HUES48 (cell line): ENCODE results near the gene SOX5.

Source experiments
- H3K27ac ChIP-seq: one replicate; pipeline ENCODE4 v1.7.0; 2013; ENCODE audit warnings: low read depth, low read length, inconsistent platforms
- H3K27me3 ChIP-seq: 2 replicates; pipeline ENCODE4 v1.6.1; 2013; ENCODE audit warnings: mild to moderate bottlenecking, low read length; ENCODE audit not compliant: control insufficient read depth, insufficient read depth
- H3K36me3 ChIP-seq: 2 replicates; pipeline ENCODE4 v1.6.1; 2013; ENCODE audit warnings: low read length; ENCODE audit not compliant: control insufficient read depth, insufficient read depth
- H3K4me1 ChIP-seq: 2 replicates; pipeline ENCODE4 v1.6.1; 2013; ENCODE audit warnings: mild to moderate bottlenecking, low read length; ENCODE audit not compliant: control insufficient read depth, insufficient read depth
- H3K4me3 ChIP-seq: 2 replicates; pipeline ENCODE4 v1.5.1; 2013; ENCODE audit warnings: mild to moderate bottlenecking, low read depth, low read length
- H3K9ac ChIP-seq: 2 replicates; pipeline ENCODE4 v1.6.1; 2013; ENCODE audit warnings: mild to moderate bottlenecking, low read depth, low read length, moderate library complexity
- H3K9me3 ChIP-seq: 2 replicates; pipeline ENCODE4 v1.6.1; 2013; ENCODE audit warnings: low read length; ENCODE audit not compliant: control insufficient read depth, insufficient read depth

SOX5 gene

DNA sequence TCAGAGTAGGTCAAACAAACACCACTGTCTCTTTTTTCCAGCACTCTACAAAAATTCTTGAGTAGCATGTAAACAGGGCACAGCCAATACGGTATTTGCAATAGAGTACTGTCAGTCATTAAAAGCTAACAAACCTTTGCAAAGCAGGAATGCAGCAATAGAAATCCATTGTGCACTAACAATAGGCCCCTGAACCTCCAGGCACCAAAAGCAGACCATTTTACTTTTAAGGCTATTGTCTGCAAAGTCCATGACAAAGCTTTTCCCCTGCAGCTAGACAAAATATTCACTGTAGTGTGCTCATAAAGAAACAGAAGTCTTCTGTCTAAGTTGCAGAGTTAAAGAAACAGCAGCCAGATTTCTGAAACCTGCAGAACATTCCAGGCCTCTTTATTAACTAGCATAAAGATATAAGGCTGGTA lies 191.9 kb downstream of the SOX5 start:
- Histone ChIP-seq H3K4me3 (peak overlapping the region; percentile 2; the same call in 1 of the 2 replicates), H3K9ac (peak overlapping the region; percentile 21; the same call in 1 of the 2 replicates)

GRCh38 chr12:23756416-23756815 lies 193.1 kb downstream of the SOX5 start:
- Histone ChIP-seq H3K27ac (peak overlapping the region; percentile 85), H3K4me3 (no peak overlapping the region), H3K36me3 (no peaks in the 10 kb centered on the region), H3K9ac (no peak overlapping the region), H3K27me3 (no peaks in the 10 kb centered on the region), H3K9me3 (no peaks in the 10 kb centered on the region), H3K4me1 (peaks cover 74% of the 10 kb centered on the region)

More for the DNA sequence above, 191.9 kb downstream of the SOX5 start:
- no peaks in the 10 kb centered on the region for H3K36me3 ChIP-seq
- H3K27me3 ChIP-seq: no peaks in the 10 kb centered on the region
- H3K9me3 ChIP-seq: no peaks in the 10 kb centered on the region
- peaks cover 71% of the 10 kb centered on the region for H3K4me1 ChIP-seq
- H3K27ac ChIP-seq: peak overlapping the region; percentile 85

DNA sequence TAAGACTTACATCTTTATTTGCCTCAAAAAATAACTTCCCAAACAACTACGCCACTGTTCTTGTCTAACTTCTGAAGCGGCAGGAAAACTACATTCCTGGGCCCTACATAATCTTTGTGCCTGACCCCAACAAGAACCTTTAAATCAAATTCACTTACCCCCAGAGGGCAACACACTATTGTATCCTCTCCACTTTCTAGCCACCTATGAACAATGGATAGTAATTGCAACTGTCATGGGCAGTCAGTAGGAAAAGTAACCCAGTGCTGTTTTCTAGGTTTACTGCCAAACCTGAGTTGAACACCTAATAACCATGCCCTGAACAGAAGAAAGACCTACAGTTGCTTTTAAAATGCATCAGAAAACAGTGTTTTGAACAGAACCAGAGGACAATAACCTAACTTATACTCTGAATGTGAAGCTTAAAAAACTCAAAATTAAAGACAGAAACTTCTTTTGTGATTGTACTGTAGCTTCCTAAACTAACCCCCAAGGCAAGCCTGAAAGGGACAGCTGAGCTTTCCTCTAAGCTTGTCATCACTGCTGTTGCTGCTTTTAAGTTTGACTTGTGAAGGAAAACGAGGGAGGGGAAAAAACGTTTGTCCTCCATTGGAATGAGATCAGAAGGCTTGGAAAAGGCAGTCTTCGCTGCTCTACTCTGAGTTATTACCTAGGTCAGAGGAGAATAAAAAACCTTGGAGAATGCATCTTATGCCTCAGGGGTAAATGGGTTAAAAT lies 195.7 kb downstream of the SOX5 start:
- Histone ChIP-seq H3K27ac (peak overlapping the region; percentile 55), H3K4me1 (peaks cover 63% of the 10 kb centered on the region), H3K9ac (no peak overlapping the region), H3K27me3 (no peaks in the 10 kb centered on the region), H3K4me3 (no peak overlapping the region), H3K36me3 (no peaks in the 10 kb centered on the region), H3K9me3 (no peaks in the 10 kb centered on the region)

DNA sequence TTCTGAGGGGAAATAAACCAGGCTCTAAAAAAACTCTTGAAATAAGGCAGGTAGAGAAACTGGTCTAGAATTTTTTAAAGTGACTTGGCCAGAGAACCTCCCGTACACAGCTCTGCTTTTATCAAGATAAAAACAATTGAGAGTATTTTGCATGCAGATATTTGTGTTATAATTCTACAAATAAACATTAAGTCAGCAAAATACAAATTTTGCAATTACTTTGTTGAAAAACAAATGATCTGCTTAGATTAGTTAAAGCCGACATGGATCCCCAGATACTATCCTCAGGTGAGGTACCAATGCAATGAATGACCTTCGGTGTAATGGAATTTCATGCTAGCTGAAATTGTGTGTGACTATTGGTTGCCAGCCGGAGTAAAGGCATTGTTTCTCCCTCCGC lies 197.2 kb downstream of the SOX5 start:
- Histone ChIP-seq H3K9ac (no peak overlapping the region), H3K4me1 (peaks cover 48% of the 10 kb centered on the region), H3K4me3 (no peak overlapping the region), H3K9me3 (no peaks in the 10 kb centered on the region), H3K27ac (peak overlapping the region; percentile 21), H3K36me3 (no peaks in the 10 kb centered on the region), H3K27me3 (no peaks in the 10 kb centered on the region)

GRCh38 chr12:23751641-23752040 lies 197.8 kb downstream of the SOX5 start:
- no peaks in the 10 kb centered on the region for H3K36me3 ChIP-seq
- H3K4me3 ChIP-seq: no peak overlapping the region
- H3K9me3 ChIP-seq: no peaks in the 10 kb centered on the region
- H3K27me3 ChIP-seq: no peaks in the 10 kb centered on the region
- H3K27ac ChIP-seq: no peak overlapping the region
- H3K4me1 ChIP-seq: peaks cover 42% of the 10 kb centered on the region
- no peak overlapping the region for H3K9ac ChIP-seq

DNA sequence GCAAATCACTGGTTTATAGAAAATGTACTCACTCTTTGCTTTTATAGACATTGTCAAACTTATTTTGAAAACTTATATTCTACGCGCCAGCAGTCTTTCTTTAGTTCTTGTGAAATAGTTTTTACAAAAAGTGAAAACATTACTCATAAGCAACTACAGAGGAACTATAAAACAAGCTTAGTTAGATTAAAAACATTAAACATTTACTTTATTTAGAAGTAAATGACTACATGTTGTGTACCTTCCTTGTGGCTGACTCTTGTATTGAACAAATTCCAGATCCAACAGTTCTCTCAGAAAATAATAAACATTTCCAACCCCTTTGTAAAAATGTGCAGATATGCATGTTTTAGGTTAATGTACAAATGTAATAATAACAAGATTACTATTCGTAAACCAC lies 198.5 kb downstream of the SOX5 start:
- H3K4me3 ChIP-seq: no peak overlapping the region
- no peak overlapping the region for H3K27ac ChIP-seq
- no peaks in the 10 kb centered on the region for H3K36me3 ChIP-seq
- H3K9ac ChIP-seq: no peak overlapping the region
- H3K9me3 ChIP-seq: no peaks in the 10 kb centered on the region
- H3K4me1 ChIP-seq: peaks cover 35% of the 10 kb centered on the region
- no peaks in the 10 kb centered on the region for H3K27me3 ChIP-seq

DNA sequence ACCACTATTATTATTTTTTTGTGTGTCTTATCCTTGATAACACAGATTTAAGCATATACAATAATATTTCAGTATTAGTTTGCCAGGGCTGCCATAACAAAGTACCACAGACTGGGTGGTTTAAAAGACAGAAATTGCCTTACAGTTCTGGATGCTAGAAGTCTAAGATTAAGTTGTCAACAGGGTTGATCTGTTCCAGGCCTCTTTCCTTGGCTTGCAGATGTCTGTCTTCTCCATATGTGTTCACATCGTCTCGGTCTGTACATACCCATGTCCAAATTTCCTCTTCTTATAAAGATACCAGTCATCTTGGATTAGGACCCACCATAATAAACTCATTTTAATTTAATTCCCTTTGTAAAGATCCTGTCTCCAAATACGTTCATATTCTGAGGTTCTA lies 204.8 kb downstream of the SOX5 start:
- no peaks in the 10 kb centered on the region for H3K36me3 ChIP-seq
- no peaks in the 10 kb centered on the region for H3K9me3 ChIP-seq
- H3K4me3 ChIP-seq: no peak overlapping the region
- H3K4me1 ChIP-seq: peaks cover 7% of the 10 kb centered on the region; the same call in 1 of the 2 replicates
- H3K27ac ChIP-seq: no peak overlapping the region
- no peaks in the 10 kb centered on the region for H3K27me3 ChIP-seq
- H3K9ac ChIP-seq: no peak overlapping the region

- Histone ChIP-seq H3K4me3 (no peak overlapping the region), H3K9me3 (no peaks in the 10 kb centered on the region), H3K36me3 (no peaks in the 10 kb centered on the region), H3K27me3 (no peaks in the 10 kb centered on the region), H3K4me1 (peaks cover 7% of the 10 kb centered on the region; the same call in 1 of the 2 replicates), H3K9ac (no peak overlapping the region), H3K27ac (no peak overlapping the region)
Observed at GRCh38 chr12:23742574-23742973, 206.9 kb downstream of the SOX5 start.

DNA sequence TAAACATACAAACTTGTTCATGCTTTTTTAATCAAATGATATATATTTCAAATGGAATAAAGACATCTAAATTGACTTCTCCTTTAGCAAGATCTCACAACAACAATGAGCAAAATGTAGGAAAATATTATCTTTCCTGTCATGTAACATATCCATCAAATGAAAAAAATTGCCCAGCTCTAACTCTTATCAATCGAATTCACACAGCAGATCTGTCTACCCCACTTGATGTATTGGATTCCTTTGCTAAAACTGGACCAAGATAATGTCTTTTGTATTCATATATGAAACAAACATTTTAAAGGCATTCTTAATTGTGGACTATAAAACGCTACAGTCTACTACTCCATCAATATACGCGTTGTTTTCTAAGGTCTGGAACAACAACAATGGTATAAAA lies 218.0 kb downstream of the SOX5 start:
- Histone ChIP-seq H3K4me3 (no peak overlapping the region), H3K27me3 (no peaks in the 10 kb centered on the region), H3K27ac (no peak overlapping the region), H3K9me3 (no peaks in the 10 kb centered on the region), H3K9ac (no peak overlapping the region), H3K36me3 (no peaks in the 10 kb centered on the region), H3K4me1 (no peaks in the 10 kb centered on the region)

DNA sequence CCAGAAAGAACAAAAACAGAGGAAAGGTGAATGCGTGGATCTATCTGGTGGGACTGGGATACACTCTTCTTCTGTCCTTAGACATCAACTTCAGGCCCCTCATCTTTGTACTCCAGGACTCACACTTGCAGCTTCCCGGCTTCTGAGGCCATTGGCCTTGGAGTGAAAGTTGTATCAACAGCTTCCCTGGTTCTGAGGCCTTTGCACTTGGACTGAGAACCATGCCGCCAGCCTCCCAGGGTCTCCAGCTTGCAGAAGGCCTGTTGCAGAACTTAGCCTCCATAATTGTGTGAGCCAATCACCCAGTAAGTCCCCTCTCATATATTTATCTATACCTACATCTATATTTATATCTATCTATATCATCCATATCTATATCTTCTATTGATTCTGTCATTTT lies 218.4 kb downstream of the SOX5 start:
- no peaks in the 10 kb centered on the region for H3K9me3 ChIP-seq
- no peak overlapping the region for H3K9ac ChIP-seq
- no peaks in the 10 kb centered on the region for H3K36me3 ChIP-seq
- no peaks in the 10 kb centered on the region for H3K27me3 ChIP-seq
- no peaks in the 10 kb centered on the region for H3K4me1 ChIP-seq
- no peak overlapping the region for H3K4me3 ChIP-seq
- H3K27ac ChIP-seq: no peak overlapping the region

DNA sequence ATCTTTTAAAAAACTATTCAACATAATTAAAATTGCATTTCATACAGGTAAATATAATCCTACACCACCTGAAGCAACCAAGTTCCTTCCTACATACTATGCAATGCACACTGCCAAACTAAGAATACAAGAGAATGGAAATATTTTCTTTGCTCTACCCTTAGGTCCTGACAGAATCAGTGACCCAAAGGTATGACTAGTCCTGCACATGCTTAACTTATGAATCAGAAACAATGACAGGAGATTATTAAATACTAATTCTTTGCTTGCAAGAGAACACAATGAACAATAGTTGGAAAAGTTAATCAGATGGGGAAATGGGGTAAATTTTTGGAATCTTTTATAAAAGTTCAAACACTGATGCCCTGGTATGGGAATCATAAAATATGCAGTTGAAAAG lies 220.1 kb downstream of the SOX5 start:
- H3K4me1 ChIP-seq: no peaks in the 10 kb centered on the region
- H3K27me3 ChIP-seq: no peaks in the 10 kb centered on the region
- no peak overlapping the region for H3K27ac ChIP-seq
- H3K9ac ChIP-seq: no peak overlapping the region
- H3K4me3 ChIP-seq: no peak overlapping the region
- H3K9me3 ChIP-seq: no peaks in the 10 kb centered on the region
- H3K36me3 ChIP-seq: no peaks in the 10 kb centered on the region
